C4-2B (cell line): Measurements from ENCODE around the gene LRRC59.
"Not testable (repeated sequence)": the region's sequence is repeated elsewhere in the genome, so short reads cannot be mapped to it uniquely, and the experiment has no call there.

ENCODE experiments used
- ZFX ChIP-seq: fragments of 450-650 bp; IDR thresholded peaks from 2 replicates; pipeline ENCODE4 v1.6.1; 2017
- TF ChIP-seq, protein P1 (sequence below): fragments of 450-650 bp; conservative IDR thresholded peaks from 2 replicates; pipeline ENCODE4 v1.5.1; 2017; ENCODE audit warnings: mild to moderate bottlenecking

DNA sequence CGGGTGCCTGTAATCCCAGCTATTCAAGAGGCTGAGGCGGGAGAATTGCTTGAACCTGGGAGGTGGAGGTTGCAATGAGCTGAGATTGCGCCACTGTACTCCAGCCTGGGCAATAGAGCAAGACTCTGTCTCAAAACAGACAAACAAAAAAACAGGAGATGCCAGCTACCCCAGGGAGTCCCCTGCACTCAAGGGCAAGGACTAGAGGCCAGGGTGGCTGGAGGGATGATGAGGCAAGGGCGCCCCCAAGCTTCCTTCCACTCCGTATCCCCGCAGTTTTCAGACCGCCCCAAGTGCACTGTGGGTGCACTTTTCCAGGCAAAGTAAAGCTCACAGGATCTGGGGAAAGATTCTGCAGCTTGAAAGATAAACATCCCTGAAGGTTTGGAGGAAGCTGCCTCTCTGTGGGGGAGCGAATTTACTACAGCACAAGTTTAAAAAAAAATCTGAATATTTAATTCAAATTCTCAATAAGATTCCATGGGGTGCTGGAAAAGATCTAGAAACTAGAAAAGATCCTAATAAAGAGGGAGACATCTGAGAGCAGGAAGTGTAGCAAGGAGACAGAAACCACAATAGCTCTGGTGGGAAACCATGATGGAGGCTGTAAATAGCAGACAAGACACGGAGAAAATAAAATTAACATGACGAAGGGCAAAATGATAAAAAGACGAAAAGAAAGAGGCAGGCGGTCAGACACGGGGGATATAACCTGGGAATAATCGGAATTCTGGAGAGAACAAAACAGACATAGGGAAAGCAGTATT, 63.8 kb downstream of the LRRC59 start:
- TF ChIP-seq ZFX: not testable (repeated sequence)
- TF ChIP-seq, protein P1, sequence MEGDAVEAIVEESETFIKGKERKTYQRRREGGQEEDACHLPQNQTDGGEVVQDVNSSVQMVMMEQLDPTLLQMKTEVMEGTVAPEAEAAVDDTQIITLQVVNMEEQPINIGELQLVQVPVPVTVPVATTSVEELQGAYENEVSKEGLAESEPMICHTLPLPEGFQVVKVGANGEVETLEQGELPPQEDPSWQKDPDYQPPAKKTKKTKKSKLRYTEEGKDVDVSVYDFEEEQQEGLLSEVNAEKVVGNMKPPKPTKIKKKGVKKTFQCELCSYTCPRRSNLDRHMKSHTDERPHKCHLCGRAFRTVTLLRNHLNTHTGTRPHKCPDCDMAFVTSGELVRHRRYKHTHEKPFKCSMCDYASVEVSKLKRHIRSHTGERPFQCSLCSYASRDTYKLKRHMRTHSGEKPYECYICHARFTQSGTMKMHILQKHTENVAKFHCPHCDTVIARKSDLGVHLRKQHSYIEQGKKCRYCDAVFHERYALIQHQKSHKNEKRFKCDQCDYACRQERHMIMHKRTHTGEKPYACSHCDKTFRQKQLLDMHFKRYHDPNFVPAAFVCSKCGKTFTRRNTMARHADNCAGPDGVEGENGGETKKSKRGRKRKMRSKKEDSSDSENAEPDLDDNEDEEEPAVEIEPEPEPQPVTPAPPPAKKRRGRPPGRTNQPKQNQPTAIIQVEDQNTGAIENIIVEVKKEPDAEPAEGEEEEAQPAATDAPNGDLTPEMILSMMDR: not testable (repeated sequence)
